Measurements from ENCODE around the gene CCDC66. TPM values are rescaled to one million over a fixed set of nuclear protein-coding genes. Genes with fewer than 3 reads are reported as not detected.
"Not testable (repeated sequence)": the region's sequence is repeated elsewhere in the genome, so short reads cannot be mapped to it uniquely, and the experiment has no call there.

Gene CCDC66
- total and polyA plus RNA-seq, 7 donors: 5.5 to 14.8 (median 8.9) TPM

- 42 to 44% (median 42%) methylated on average over 2 of the region's 2 CpGs for WGBS, 3 donors
- TF ChIP-seq CTCF (IDR thresholded peaks at IDR 0.05): no peak
- Histone ChIP-seq H3K4me1 (no peaks in the 10 kb centered on the region), H3K36me3 (ENCODE audit: insufficient read depth in 1 of 2, low read depth in 1 of 2) (no peaks in the 10 kb centered on the region), H3K27me3 (ENCODE audit: insufficient read depth in 3 of 3, low read length in 2 of 3) (peaks cover 0 to 5% (median 0%) of the 10 kb centered on the region in 3 donors), H3K9me3 (no peaks in the 10 kb centered on the region), H3K27ac (no peak overlapping the region), H3K4me3 (no peak overlapping the region)
- intact Hi-C loops (cut with DNase I): no loop called here
- DNase-seq (no peak), ATAC-seq (no peak)
Observed at GRCh38 chr3:56536735-56537134, 20.2 kb upstream of the CCDC66 start.

- H3K9me3 ChIP-seq: no peaks in the 10 kb centered on the region
- DNase-seq (no peak), ATAC-seq (no peak)
- TF ChIP-seq CTCF (IDR thresholded peaks at IDR 0.05): no peak
- intact Hi-C loops (cut with DNase I): no loop called here
- no peak overlapping the region for H3K27ac ChIP-seq
- H3K27me3 ChIP-seq (ENCODE audit: insufficient read depth in 3 of 3, low read length in 2 of 3): no peaks in the 10 kb centered on the region
- 30 to 33% (median 32%) methylated on average over 3 of the region's 3 CpGs for WGBS, 3 donors
- H3K4me1 ChIP-seq: no peaks in the 10 kb centered on the region
- no peak overlapping the region for H3K4me3 ChIP-seq
- no peaks in the 10 kb centered on the region for H3K36me3 ChIP-seq (ENCODE audit: insufficient read depth in 1 of 2, low read depth in 1 of 2)
Observed at GRCh38 chr3:56547486-56547885, 9.5 kb upstream of the CCDC66 start.

GRCh38 chr3:56557831-56558170, 826 bp downstream of the CCDC66 start:
- Histone ChIP-seq H3K36me3 (ENCODE audit: insufficient read depth in 1 of 2, low read depth in 1 of 2) (peaks cover 2 to 36% of the 10 kb centered on the region in 2 donors), H3K9me3 (no peaks in the 10 kb centered on the region), H3K4me1 (peaks cover 10% of the 10 kb centered on the region), H3K27ac (peak overlapping the region; percentile 85), H3K27me3 (ENCODE audit: insufficient read depth in 3 of 3, low read length in 2 of 3) (no peaks in the 10 kb centered on the region), H3K4me3 (peak overlapping the region; percentile 80)
- WGBS, 3 donors: 19 to 23% (median 20%) methylated on average over 7 of the region's 7 CpGs
- intact Hi-C loops (cut with DNase I): loop anchor here in 1 of 2 donors (5.0 kb wide), 1 partner anchor 244 kb away; the partner anchor contains the start of gene ARHGEF3
- no peak for TF ChIP-seq CTCF (IDR thresholded peaks at IDR 0.05)
- no peak for DNase-seq
- no peak for ATAC-seq

GRCh38 chr3:56573501-56573900, 16.5 kb downstream of the CCDC66 start:
- H3K4me3 ChIP-seq: no peak overlapping the region
- DNase-seq (no peak), ATAC-seq (no peak)
- intact Hi-C loops (cut with DNase I): no loop called here
- WGBS, 3 donors: 97 to 100% (median 98%) methylated on average over 1 of the region's 1 CpG
- peaks cover 3 to 51% of the 10 kb centered on the region in 2 donors for H3K36me3 ChIP-seq (ENCODE audit: insufficient read depth in 1 of 2, low read depth in 1 of 2)
- H3K27ac ChIP-seq: no peak overlapping the region
- no peaks in the 10 kb centered on the region for H3K9me3 ChIP-seq
- no peak for TF ChIP-seq CTCF (IDR thresholded peaks at IDR 0.05)
- H3K4me1 ChIP-seq: no peaks in the 10 kb centered on the region
- H3K27me3 ChIP-seq (ENCODE audit: insufficient read depth in 3 of 3, low read length in 2 of 3): no peaks in the 10 kb centered on the region

GRCh38 chr3:56581941-56582340, 25.0 kb downstream of the CCDC66 start:
- H3K27me3 ChIP-seq (ENCODE audit: insufficient read depth in 3 of 3, low read length in 2 of 3); H3K4me3 ChIP-seq; H3K27ac ChIP-seq; DNase-seq; H3K36me3 ChIP-seq (ENCODE audit: insufficient read depth in 1 of 2, low read depth in 1 of 2); intact Hi-C loops (cut with DNase I); H3K9me3 ChIP-seq; ATAC-seq; H3K4me1 ChIP-seq: not testable (repeated sequence)
- 90 to 99% (median 97%) methylated on average over 10 to 12 of the region's 12 CpGs for WGBS, 3 donors

GRCh38 chr3:56584275-56584674, 27.3 kb downstream of the CCDC66 start:
- H3K9me3 ChIP-seq; H3K36me3 ChIP-seq (ENCODE audit: insufficient read depth in 1 of 2, low read depth in 1 of 2); ATAC-seq; DNase-seq; intact Hi-C loops (cut with DNase I); H3K27me3 ChIP-seq (ENCODE audit: insufficient read depth in 3 of 3, low read length in 2 of 3); H3K27ac ChIP-seq; H3K4me3 ChIP-seq; H3K4me1 ChIP-seq: not testable (repeated sequence)
- 89 to 100% (median 92%) methylated on average over 7 to 28 of the region's 28 CpGs for WGBS, 3 donors
